IPS-18a (cell line): ENCODE measurements around the gene TRIP6.

ENCODE experiments used
- H3K27ac ChIP-seq: one replicate; pipeline ENCODE4 v1.5.1; 2013; ENCODE audit warnings: low read length
- H3K27me3 ChIP-seq: one replicate; pipeline ENCODE4 v1.6.1; 2013; ENCODE audit warnings: mild to moderate bottlenecking, low read length; ENCODE audit not compliant: control insufficient read depth, insufficient read depth
- H3K36me3 ChIP-seq: one replicate; pipeline ENCODE4 v1.6.1; 2013; ENCODE audit warnings: low read depth, low read length; ENCODE audit not compliant: control insufficient read depth
- H3K4me1 ChIP-seq: one replicate; pipeline ENCODE4 v1.6.1; 2013; ENCODE audit warnings: low read depth, low read length; ENCODE audit not compliant: control insufficient read depth
- H3K4me3 ChIP-seq: one replicate; pipeline ENCODE4 v1.5.1; 2013; ENCODE audit warnings: low read length
- H3K9ac ChIP-seq: one replicate; pipeline ENCODE4 v1.6.1; 2013; ENCODE audit warnings: mild to moderate bottlenecking, low read length, moderate library complexity
- H3K9me3 ChIP-seq: one replicate; pipeline ENCODE4 v1.6.1; 2013; ENCODE audit warnings: low read depth, low read length; ENCODE audit not compliant: control insufficient read depth

TRIP6 gene

GRCh38 chr7:100826514-100827329, 40.5 kb upstream of the TRIP6 start:
- Histone ChIP-seq H3K36me3 (peaks cover 26% of the 10 kb centered on the region), H3K27ac (peak overlapping the region; percentile 29), H3K27me3 (no peaks in the 10 kb centered on the region), H3K4me3 (peak overlapping the region; percentile 93), H3K9ac (peak overlapping the region; percentile 90), H3K9me3 (no peaks in the 10 kb centered on the region), H3K4me1 (no peaks in the 10 kb centered on the region)

DNA sequence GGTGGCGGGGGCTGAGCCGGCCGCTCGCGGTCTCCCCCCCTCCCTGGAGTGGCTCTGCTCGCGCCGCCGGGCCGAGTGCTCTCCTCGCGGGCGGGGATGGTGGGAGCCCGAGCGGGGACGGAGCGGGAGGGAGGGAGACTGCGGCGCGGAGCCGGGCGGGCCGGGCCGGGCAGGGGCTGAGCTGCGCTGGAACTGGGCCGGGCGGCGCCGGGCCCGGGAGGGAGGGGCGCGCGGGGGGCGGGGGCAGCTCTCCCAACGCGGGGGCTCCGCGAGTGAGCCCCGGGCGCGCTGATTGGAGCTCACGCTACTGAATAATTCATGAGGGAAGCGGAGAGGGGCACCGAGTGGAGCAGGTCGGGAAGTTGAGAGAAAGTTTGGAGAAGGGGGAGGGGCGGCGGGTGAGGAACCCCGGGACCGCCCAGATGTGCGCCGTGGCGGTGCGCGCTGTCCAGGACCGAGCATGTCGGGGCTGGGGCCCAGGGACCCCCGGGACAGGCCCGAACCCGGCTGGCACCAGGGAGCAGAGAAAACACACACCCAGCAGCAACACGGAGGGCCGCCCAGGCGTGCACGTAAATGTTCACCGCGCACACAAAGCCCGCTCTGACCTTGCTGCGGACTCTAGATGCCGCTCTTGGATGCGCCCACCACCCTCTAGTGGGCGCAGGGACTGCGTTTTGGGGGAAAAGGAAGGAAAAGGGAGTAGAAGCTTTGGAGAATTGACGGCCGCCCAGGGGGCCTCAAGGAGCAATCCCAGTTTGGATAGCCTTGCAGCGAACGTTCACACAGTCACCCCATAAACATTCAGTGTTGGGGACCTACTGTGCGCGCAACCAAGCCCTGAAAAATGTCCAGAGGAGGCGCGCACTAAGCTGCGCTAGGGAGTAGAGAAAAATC, 39.6 kb upstream of the TRIP6 start, which contains the start of gene EPHB4:
Gene EPHB4 (minus strand): TSS at position 194 of the 897 bp plus-strand sequence. CDS start 493 bp downstream, outside the sequence.
- Histone ChIP-seq H3K9ac (peak within 1 kb of the TSS; percentile 90), H3K27ac (peak within 1 kb of the TSS; percentile 29), H3K9me3 (no peaks in the 10 kb centered on the region), H3K4me3 (peak within 1 kb of the TSS; percentile 93), H3K27me3 (no peaks in the 10 kb centered on the region), H3K4me1 (no peaks in the 10 kb centered on the region), H3K36me3 (peaks cover 17% of the 10 kb centered on the region)

- H3K9me3 ChIP-seq = no peaks in the 10 kb centered on the region
- peaks cover under 1% of the 10 kb centered on the region for H3K36me3 ChIP-seq
- H3K27me3 ChIP-seq = no peaks in the 10 kb centered on the region
- H3K27ac ChIP-seq = no peak overlapping the region
- H3K4me3 ChIP-seq = no peak overlapping the region
- H3K9ac ChIP-seq = no peak overlapping the region
- no peaks in the 10 kb centered on the region for H3K4me1 ChIP-seq
These were observed 38.0 kb upstream of the TRIP6 start for GRCh38 chr7:100829150-100829716.

DNA sequence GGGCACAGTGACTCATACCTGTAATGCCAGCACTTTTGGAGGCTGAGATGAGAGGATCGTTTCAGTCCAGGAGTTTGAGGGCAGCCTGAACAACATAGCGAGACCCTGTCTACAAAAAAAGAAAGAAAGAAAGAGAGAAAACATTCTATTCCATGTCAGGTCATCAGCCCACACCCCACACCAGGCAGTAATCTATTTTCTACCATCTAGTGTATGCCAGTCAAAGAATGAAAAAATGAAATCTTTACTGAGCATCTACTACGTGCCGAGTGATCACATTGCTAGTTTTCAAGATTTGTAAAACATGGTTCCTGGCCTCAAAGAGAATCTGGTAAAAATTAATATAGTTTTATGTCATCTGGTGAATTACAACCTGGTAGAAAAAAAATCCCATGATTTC, 36.8 kb upstream of the TRIP6 start:
- H3K4me3 ChIP-seq = no peak overlapping the region
- no peaks in the 10 kb centered on the region for H3K4me1 ChIP-seq
- H3K27ac ChIP-seq = no peak overlapping the region
- no peaks in the 10 kb centered on the region for H3K36me3 ChIP-seq
- H3K27me3 ChIP-seq = no peaks in the 10 kb centered on the region
- no peaks in the 10 kb centered on the region for H3K9me3 ChIP-seq
- H3K9ac ChIP-seq = no peak overlapping the region

DNA sequence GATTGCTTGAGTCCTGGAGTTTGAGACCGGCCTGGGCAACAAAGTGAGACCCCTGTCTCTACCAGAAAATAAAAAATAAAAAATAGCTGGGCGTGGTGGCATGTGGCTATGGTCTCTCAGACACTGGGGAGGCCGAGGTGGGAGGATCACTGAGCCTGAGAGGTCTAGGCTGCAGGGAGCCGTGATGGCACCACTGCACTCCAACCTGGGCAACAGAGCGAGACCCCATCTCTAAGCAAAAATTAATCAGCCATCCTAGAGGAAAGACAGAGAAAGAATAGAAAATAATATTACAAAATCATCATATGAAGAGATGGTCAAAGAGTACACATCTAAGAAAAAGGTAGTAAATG, 34.9 kb upstream of the TRIP6 start:
- peaks cover 11% of the 10 kb centered on the region for H3K4me1 ChIP-seq
- H3K36me3 ChIP-seq = no peaks in the 10 kb centered on the region
- no peak overlapping the region for H3K27ac ChIP-seq
- H3K27me3 ChIP-seq = no peaks in the 10 kb centered on the region
- H3K4me3 ChIP-seq = no peak overlapping the region
- no peaks in the 10 kb centered on the region for H3K9me3 ChIP-seq
- no peak overlapping the region for H3K9ac ChIP-seq

- Histone ChIP-seq H3K27ac (peak overlapping the region; percentile 86), H3K4me3 (peak overlapping the region; percentile 25)
These were observed 31.0 kb upstream of the TRIP6 start for GRCh38 chr7:100835903-100836811.

DNA sequence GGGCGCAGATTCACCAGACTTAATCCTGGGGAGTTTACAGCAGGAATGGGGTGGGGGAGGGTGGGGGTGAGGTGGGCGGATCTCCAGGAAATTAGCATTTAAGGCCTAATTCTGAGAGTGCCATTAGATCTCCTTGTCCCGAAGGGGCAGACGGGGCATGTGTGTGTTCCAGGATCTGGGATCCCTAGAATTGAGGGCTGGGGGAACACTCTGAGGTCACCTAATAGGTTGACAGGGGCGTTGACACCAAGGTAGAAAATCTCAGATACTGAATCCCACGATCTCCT, 30.4 kb upstream of the TRIP6 start:
- peak overlapping the region; percentile 92 for H3K27ac ChIP-seq
- no peaks in the 10 kb centered on the region for H3K27me3 ChIP-seq
- H3K9me3 ChIP-seq = no peaks in the 10 kb centered on the region
- H3K4me1 ChIP-seq = peaks cover 20% of the 10 kb centered on the region
- peak overlapping the region; percentile 79 for H3K9ac ChIP-seq
- H3K4me3 ChIP-seq = peak overlapping the region; percentile 58
- no peaks in the 10 kb centered on the region for H3K36me3 ChIP-seq

More at GRCh38 chr7:100835903-100836811, 31.0 kb upstream of the TRIP6 start:
- H3K9ac ChIP-seq = peak overlapping the region; percentile 79
- H3K27me3 ChIP-seq = no peaks in the 10 kb centered on the region
- H3K9me3 ChIP-seq = no peaks in the 10 kb centered on the region
- H3K4me1 ChIP-seq = peaks cover 20% of the 10 kb centered on the region
- H3K36me3 ChIP-seq = no peaks in the 10 kb centered on the region

- H3K4me3 ChIP-seq = peak overlapping the region; percentile 58
- H3K36me3 ChIP-seq = no peaks in the 10 kb centered on the region
- H3K9me3 ChIP-seq = no peaks in the 10 kb centered on the region
- peak overlapping the region; percentile 79 for H3K9ac ChIP-seq
- H3K4me1 ChIP-seq = peaks cover 20% of the 10 kb centered on the region
- H3K27ac ChIP-seq = peak overlapping the region; percentile 92
- H3K27me3 ChIP-seq = no peaks in the 10 kb centered on the region
These were observed 29.9 kb upstream of the TRIP6 start for GRCh38 chr7:100837099-100837836.

DNA sequence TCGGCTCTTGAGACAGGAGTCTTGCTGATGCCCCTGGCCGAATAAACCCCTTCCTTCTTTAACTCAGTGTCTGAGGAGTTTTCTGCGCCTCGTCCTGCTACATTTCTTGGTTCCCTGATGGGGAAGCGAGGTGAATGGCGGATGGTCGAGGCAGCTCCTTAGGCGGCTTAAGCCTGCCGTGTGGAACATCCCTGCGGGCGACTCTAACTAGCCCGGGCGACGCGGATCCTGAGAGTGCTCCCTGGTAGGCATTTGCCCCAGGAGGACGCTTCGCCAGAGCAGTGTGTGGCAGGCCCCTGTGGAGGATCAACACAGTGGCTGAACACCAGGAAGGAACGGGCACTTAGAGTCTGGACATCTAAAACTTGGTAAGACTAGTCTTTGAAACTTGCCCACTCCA, 27.8 kb upstream of the TRIP6 start:
- Histone ChIP-seq H3K9me3 (no peaks in the 10 kb centered on the region), H3K9ac (no peak overlapping the region), H3K27ac (no peak overlapping the region), H3K36me3 (no peaks in the 10 kb centered on the region), H3K27me3 (no peaks in the 10 kb centered on the region), H3K4me3 (no peak overlapping the region), H3K4me1 (peaks cover 20% of the 10 kb centered on the region)

GRCh38 chr7:100840470-100841100, 26.6 kb upstream of the TRIP6 start:
- no peak overlapping the region for H3K9ac ChIP-seq
- H3K9me3 ChIP-seq = no peaks in the 10 kb centered on the region
- no peak overlapping the region for H3K4me3 ChIP-seq
- no peaks in the 10 kb centered on the region for H3K27me3 ChIP-seq
- no peaks in the 10 kb centered on the region for H3K36me3 ChIP-seq
- H3K4me1 ChIP-seq = peaks cover 18% of the 10 kb centered on the region
- H3K27ac ChIP-seq = no peak overlapping the region
